HG02943 (cell line): ENCODE results near the gene OPCML.

Experiments used
- ATAC-seq: cut with Tn5 transposase; IDR thresholded peaks from one replicate; pipeline ENCODE4 v1.9.1; 2021; ENCODE audit warnings: mild to moderate bottlenecking, low read depth, moderate library complexity; ENCODE audit not compliant: unreplicated experiment

Gene OPCML

GRCh38 chr11:132719684-132720083 lies 812.6 kb downstream of the OPCML start:
- no peak for ATAC-seq

GRCh38 chr11:132718711-132719671 lies 813.3 kb downstream of the OPCML start:
- ATAC-seq, result peak; percentile 65

GRCh38 chr11:132717824-132718223 lies 814.5 kb downstream of the OPCML start:
- no peak for ATAC-seq

GRCh38 chr11:132716037-132716436 lies 816.3 kb downstream of the OPCML start:
- no peak for ATAC-seq

- no peak for ATAC-seq
These were observed 817.4 kb downstream of the OPCML start for GRCh38 chr11:132714859-132715440.

- no peak for ATAC-seq
These were observed 819.8 kb downstream of the OPCML start for GRCh38 chr11:132712466-132712865.

- no peak for ATAC-seq
These were observed 827.4 kb downstream of the OPCML start for GRCh38 chr11:132704781-132705375.

- ATAC-seq, result no peak
These were observed 839.4 kb downstream of the OPCML start for GRCh38 chr11:132692891-132693290.

GRCh38 chr11:132691848-132692550 lies 840.3 kb downstream of the OPCML start:
- no peak for ATAC-seq

- ATAC-seq, result no peak
These were observed 845.4 kb downstream of the OPCML start for GRCh38 chr11:132686886-132687285.

- ATAC-seq, result no peak
These were observed 847.1 kb downstream of the OPCML start for GRCh38 chr11:132685174-132685611.

GRCh38 chr11:132683602-132684001 lies 848.7 kb downstream of the OPCML start:
- no peak for ATAC-seq

- no peak for ATAC-seq
These were observed 850.3 kb downstream of the OPCML start for GRCh38 chr11:132681971-132682370.

- ATAC-seq, result no peak
These were observed 851.7 kb downstream of the OPCML start for GRCh38 chr11:132680584-132680983.

- ATAC-seq, result no peak
These were observed 858.1 kb downstream of the OPCML start for GRCh38 chr11:132674151-132674550.

GRCh38 chr11:132671851-132672370 lies 860.4 kb downstream of the OPCML start:
- ATAC-seq, result no peak

- no peak for ATAC-seq
These were observed 861.2 kb downstream of the OPCML start for GRCh38 chr11:132670921-132671675.

GRCh38 chr11:132669949-132670348 lies 862.4 kb downstream of the OPCML start:
- no peak for ATAC-seq

GRCh38 chr11:132665205-132665604 lies 867.1 kb downstream of the OPCML start:
- ATAC-seq, result no peak

- no peak for ATAC-seq
These were observed 873.6 kb downstream of the OPCML start for GRCh38 chr11:132658696-132659095.
